NCI-H2196 treated with DMSO at 0.1 percent for 48 hours (cell line): ENCODE measurements around the gene TTBK2.
A peak's percentile ranks its signal among the peaks of the same experiment; 100 is the strongest.
"Not testable (repeated sequence)": the region's sequence is repeated elsewhere in the genome, so short reads cannot be mapped to it uniquely, and the experiment has no call there.

Experiments
- DNase-seq: peaks from one replicate; lab custom pipeline; 2025; ENCODE audit not compliant: unreplicated experiment; lab: John Stamatoyannopoulos, UW

The TTBK2 gene

DNA sequence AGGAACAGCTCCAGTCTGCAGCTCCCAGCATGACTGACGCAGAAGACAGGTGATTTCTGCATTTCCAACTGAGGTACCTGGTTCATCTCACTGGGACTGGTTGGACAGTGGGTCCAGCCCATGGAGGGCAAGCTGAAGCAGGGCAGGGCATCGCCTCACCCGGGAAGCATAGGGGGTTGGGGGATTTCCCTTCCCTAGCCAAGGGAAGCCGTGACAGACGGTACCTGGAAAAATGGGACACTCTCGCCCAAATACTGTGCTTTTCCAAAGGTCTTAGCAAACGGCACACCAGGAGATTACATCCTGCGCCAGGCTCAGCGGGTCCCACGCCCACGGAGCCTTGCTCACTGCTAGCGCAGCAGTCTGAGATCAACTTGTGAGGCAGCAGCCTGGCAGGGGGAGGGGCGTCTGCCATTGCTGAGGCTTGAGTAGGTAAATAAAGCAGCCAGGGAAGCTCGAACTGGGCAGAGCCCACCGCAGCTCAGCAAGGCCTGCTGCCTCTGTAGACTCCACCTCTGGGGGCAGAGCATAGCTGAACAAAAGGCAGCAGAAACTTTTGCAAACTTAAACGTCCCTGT is 156.3 kb downstream of the TTBK2 start:
- not testable (repeated sequence) for DNase-seq

DNA sequence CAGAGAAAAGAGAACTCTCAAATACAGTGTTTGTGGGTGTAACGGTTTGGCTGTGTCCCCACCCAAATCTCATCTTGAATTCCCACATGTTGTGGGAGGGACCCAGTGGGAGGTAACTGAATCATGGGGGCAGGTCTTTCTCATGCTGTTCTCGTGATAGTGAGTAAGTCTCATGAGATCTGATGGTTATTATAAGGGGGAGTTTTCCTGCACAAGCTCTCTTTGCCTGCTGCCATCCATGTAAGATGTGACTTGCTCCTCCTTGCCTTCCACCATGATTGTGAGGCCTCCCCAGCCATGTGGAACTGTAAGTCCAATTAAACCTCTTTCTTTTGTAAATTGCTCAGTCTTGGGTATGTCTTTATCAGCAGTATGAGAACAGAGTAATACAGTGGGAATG is 158.8 kb downstream of the TTBK2 start:
- not testable (repeated sequence) for DNase-seq

GRCh38 chr15:42760759-42761158 is 159.8 kb downstream of the TTBK2 start:
- no peak for DNase-seq

GRCh38 chr15:42759093-42759492 is 161.5 kb downstream of the TTBK2 start:
- no peak for DNase-seq

DNA sequence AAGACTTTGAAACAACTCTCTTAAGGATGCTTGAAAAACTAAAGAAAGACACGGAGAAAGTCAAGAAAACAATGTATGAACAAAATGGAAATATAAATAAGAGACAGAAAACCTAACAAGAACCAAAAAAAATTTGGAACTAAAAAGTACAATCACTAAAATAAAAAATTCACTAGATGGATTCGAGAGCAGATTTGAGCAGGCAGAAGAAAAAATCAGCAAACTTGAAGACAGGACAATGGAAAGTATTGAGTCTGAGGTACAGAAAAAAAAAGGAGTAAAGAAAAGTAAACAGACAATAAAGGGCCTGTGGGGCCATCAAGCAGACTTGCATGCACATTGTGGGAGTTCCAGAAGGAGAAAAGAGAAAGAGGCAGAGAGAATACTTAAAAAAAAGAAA is 170.3 kb downstream of the TTBK2 start:
- DNase-seq: no peak

DNA sequence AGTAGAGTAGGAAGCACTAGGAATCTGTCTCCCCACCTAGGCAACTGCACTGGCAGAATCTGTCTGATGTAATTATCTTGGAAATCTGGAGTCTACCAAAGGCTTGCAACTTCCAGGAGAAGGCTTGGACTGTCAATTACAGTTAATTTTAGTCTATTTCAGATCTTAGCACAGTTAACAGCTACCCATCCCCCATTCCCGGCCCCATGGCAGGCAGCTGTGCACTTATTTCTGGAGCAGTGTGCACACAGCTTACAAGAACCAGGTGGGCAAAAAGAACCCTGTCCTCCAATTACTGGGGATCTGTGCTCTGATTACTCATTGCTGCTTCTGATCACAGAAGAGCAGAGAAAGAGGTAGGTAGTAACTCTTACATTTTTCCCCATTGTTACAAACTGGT is 171.3 kb downstream of the TTBK2 start:
- no peak for DNase-seq

DNA sequence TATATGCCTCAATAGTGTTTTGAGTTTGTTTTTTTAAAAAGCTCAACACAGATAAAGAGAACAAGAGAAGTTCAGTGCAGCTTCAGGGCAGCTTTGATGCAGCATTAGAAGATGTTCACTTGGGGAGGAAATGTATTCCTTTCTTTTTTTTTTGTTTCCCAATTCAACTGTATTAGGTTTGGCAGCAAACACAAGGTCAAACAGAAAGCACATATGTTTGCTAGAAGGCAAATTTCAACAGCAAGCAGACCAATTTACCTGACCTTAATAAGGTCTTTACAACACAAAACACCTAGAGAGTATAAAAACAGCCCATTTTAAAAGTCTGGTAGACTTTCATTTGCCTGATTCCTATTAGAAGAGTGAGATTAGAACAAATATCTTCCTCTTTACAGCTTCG is 176.4 kb downstream of the TTBK2 start:
- no peak for DNase-seq

- no peak for DNase-seq
Observed at GRCh38 chr15:42742149-42742548, 178.4 kb downstream of the TTBK2 start.

- DNase-seq: no peak
Observed at GRCh38 chr15:42741710-42742109, 178.9 kb downstream of the TTBK2 start.

- no peak for DNase-seq
Observed at GRCh38 chr15:42737529-42738328, 182.8 kb downstream of the TTBK2 start.

- DNase-seq: peak; percentile 15
Observed at GRCh38 chr15:42736793-42737528, 183.6 kb downstream of the TTBK2 start, which contains the start of gene CDAN1. Gene CDAN1 (minus strand): TSS chr15:42737128. CDS start chr15:42737102, 26 bp downstream.

DNA sequence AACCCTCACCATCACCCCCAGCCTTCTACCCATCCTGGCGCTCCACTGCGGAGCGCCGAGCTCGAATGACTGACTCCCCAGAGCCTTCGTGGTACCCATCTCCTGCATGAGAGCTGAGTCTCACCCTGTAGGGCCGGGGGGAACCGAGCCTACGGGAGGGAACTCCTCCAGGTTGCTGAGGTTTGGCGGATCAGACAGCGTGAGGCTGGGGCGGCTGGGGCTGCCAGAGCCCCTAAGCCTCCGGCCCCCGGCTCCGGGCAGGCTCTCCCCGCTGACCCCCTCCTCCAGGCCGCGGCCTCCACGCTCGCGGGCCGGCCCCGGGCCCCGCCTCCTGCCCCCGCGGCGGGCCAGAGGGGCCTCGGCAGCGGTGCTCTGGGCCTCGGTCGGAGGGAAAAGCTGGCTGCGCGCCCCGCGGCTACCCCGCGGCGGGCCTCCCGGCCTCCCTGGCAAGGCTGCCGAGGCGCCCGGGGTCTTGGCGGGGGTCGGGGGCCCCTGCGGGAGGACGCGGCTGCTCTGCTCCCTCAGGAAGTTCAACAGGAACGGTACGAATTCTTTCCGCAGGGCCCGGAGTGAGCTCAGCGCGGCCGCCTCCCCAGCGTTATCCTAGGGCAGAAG is 184.3 kb downstream of the TTBK2 start:
- no peak for DNase-seq

- DNase-seq: no peak
Observed at GRCh38 chr15:42735382-42736165, 185.0 kb downstream of the TTBK2 start.

GRCh38 chr15:42734076-42734672 is 186.4 kb downstream of the TTBK2 start:
- no peak for DNase-seq

GRCh38 chr15:42733027-42733426 is 187.6 kb downstream of the TTBK2 start:
- no peak for DNase-seq

GRCh38 chr15:42732095-42732827 is 188.3 kb downstream of the TTBK2 start:
- no peak for DNase-seq

- no peak for DNase-seq
Observed at GRCh38 chr15:42731461-42731860, 189.1 kb downstream of the TTBK2 start.

GRCh38 chr15:42730536-42730935 is 190.0 kb downstream of the TTBK2 start:
- no peak for DNase-seq

DNA sequence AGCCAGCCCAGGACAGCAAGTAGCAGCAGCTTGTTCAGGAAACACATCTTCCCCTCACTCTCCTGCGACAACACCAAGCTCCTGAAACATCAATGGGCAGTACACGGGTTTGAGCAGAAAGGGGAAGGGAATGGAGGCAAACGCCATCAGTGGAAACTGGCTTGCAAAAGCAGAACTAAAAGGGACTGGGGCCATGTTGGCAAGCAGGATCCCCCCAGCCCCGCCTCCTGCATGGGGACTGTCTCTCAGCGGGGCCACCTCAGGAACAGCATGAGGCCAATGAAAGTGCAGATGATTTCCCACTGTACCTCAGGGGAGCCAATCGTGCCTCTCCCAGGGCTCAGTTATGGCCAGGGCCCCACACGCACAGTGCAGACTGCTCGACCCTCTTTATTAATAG is 190.4 kb downstream of the TTBK2 start:
- no peak for DNase-seq

DNA sequence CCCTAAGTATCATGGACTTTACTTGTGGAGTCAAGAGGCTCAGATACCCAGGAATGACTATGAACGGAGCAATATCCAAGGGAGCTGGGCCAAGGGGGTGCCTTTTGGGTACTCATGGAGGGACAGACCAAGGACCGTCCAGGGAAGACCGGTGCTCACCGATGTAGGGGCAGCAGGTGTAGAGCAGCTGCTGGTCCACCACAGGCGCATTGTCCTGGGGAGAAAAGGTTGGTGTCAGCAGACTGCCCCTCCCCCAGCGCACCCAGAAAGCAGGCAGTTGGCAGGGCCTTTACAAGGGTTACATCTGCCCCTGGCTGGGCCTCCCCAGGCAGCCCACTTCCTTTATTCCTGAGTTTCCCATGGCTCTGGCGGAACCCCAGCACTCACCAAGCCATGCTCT is 191.2 kb downstream of the TTBK2 start:
- DNase-seq: no peak
